IMR-90 (cell line): ENCODE measurements around the gene TMEM72. TPM values are rescaled to one million over a fixed set of nuclear protein-coding genes. Genes with fewer than 3 reads are reported as not detected.

ENCODE experiments used
- ATAC-seq: fragments of 200-7000 bp; cut with Tn5 transposase; 2 replicates; pipeline ENCODE4 v1.9.1; 2020; ENCODE audit warnings: low read depth, mild to moderate bottlenecking, moderate library complexity
- BruUV-seq: library from RNA; stranded (reverse); fragments of 400-500 nt; replicated peaks from 2 replicates; lab custom pipeline; 2021; lab: Mats Ljungman, UMichigan
- CTCF ChIA-PET: fragments of 300-600 bp; formaldehyde crosslinking; extraction: SDS; loops from one replicate; lab custom pipeline; 2021; ENCODE audit warnings: antibody characterized with exemption; lab: Yijun Ruan, JAX
- POLR2A ChIA-PET: fragments of 300-600 bp; sonication (Branson Sonifier 250); formaldehyde crosslinking; loops from one replicate; lab custom pipeline; 2022; ENCODE audit warnings: antibody characterized with exemption; ENCODE audit not compliant: unreplicated experiment; lab: Charles Lee
- DNase-seq: peaks from one replicate; pipeline ENCODE4 v3.0.0; 2013
- H2AFZ ChIP-seq: replicated peaks from 2 replicates; pipeline ENCODE3; 2013; ENCODE audit warnings: low read length, mild to moderate bottlenecking; ENCODE audit not compliant: poor library complexity
- H2AK5ac ChIP-seq: 2 replicates; pipeline ENCODE4 v1.6.1; 2013; ENCODE audit warnings: low read depth, low read length, inconsistent platforms
- H2AK9ac ChIP-seq: replicated peaks from 2 replicates; pipeline ENCODE3; 2013; ENCODE audit warnings: mild to moderate bottlenecking, low read depth, low read length, moderate library complexity; ENCODE audit not compliant: poor library complexity
- H2BK120ac ChIP-seq: 2 replicates; pipeline ENCODE4 v1.6.1; 2013; ENCODE audit warnings: low read depth, low read length, inconsistent platforms
- H2BK15ac ChIP-seq: 3 replicates; pipeline ENCODE4 v1.6.1; 2013; ENCODE audit warnings: low read depth, low read length, inconsistent platforms
- H2BK20ac ChIP-seq: 2 replicates; pipeline ENCODE4 v1.6.1; 2013; ENCODE audit warnings: low read depth, mild to moderate bottlenecking, inconsistent platforms, low read length, moderate library complexity
- H2BK5ac ChIP-seq: 2 replicates; pipeline ENCODE4 v1.6.1; 2013; ENCODE audit warnings: mild to moderate bottlenecking, low read depth, low read length, inconsistent platforms; ENCODE audit not compliant: poor library complexity, severe bottlenecking
- H3K14ac ChIP-seq: replicated peaks from 2 replicates; pipeline ENCODE4 v1.6.1; 2013; ENCODE audit warnings: low read depth, low read length, inconsistent platforms
- H3K18ac ChIP-seq: 2 replicates; pipeline ENCODE4 v1.6.1; 2013; ENCODE audit warnings: low read depth, low read length, control low read depth
- H3K23ac ChIP-seq: 2 replicates; pipeline ENCODE4 v1.6.1; 2013; ENCODE audit warnings: low read depth, low read length, inconsistent platforms
- H3K27ac ChIP-seq: 2 replicates; pipeline ENCODE4 v1.5.1; 2013; ENCODE audit warnings: mild to moderate bottlenecking, control low read depth, low read length; ENCODE audit not compliant: insufficient read depth
- H3K27me3 ChIP-seq: 2 replicates; pipeline ENCODE4 v1.6.1; 2013; ENCODE audit warnings: low read length; ENCODE audit not compliant: control insufficient read depth, insufficient read depth
- H3K36me3 ChIP-seq: 2 replicates; pipeline ENCODE4 v1.6.1; 2013; ENCODE audit warnings: low read length, mixed read lengths; ENCODE audit not compliant: control insufficient read depth, insufficient read depth
- H3K4ac ChIP-seq: 2 replicates; pipeline ENCODE4 v1.6.1; 2013; ENCODE audit warnings: low read depth, low read length, inconsistent platforms
- H3K4me1 ChIP-seq: 2 replicates; pipeline ENCODE4 v1.6.1; 2013; ENCODE audit warnings: low read length, mixed read lengths; ENCODE audit not compliant: control insufficient read depth, insufficient read depth
- H3K4me2 ChIP-seq: 2 replicates; pipeline ENCODE4 v1.6.1; 2013; ENCODE audit warnings: low read depth, mild to moderate bottlenecking, control low read depth, low read length, moderate library complexity
- H3K4me3 ChIP-seq: 2 replicates; pipeline ENCODE4 v1.5.1; 2013; ENCODE audit warnings: low read depth, mild to moderate bottlenecking, control low read depth, low read length, moderate library complexity; ENCODE audit not compliant: insufficient read depth
- H3K56ac ChIP-seq: 2 replicates; pipeline ENCODE4 v1.6.1; 2013; ENCODE audit warnings: low read length, inconsistent platforms; ENCODE audit not compliant: insufficient read depth; ENCODE audit errors: extremely low read depth
- H3K79me1 ChIP-seq, 2 experiments: 2 replicates each; pipeline ENCODE4 v1.6.1; 2013; ENCODE audit warnings: low read length in 2 of 2, inconsistent platforms in 1 of 2, low read depth in 1 of 2
- H3K9ac ChIP-seq: 2 replicates; pipeline ENCODE4 v1.6.1; 2013; ENCODE audit warnings: low read depth, low read length, control low read depth
- H3K9me1 ChIP-seq: 2 replicates; pipeline ENCODE4 v1.6.1; 2013; ENCODE audit warnings: low read length, inconsistent platforms; ENCODE audit not compliant: insufficient read depth
- H3K9me3 ChIP-seq: 2 replicates; pipeline ENCODE4 v1.6.1; 2013; ENCODE audit warnings: low read length; ENCODE audit not compliant: control insufficient read depth, insufficient read depth
- H4K20me1 ChIP-seq: 2 replicates; pipeline ENCODE4 v1.6.1; 2013; ENCODE audit warnings: low read length, inconsistent platforms; ENCODE audit not compliant: insufficient read depth
- H4K5ac ChIP-seq: 2 replicates; pipeline ENCODE4 v1.6.1; 2013; ENCODE audit warnings: mild to moderate bottlenecking, low read depth, low read length, control low read depth
- H4K8ac ChIP-seq, 2 experiments: 2 replicates each; pipeline ENCODE4 v1.6.1; 2013; ENCODE audit warnings: low read depth in 2 of 2, low read length in 2 of 2, control low read depth in 1 of 2, inconsistent platforms in 1 of 2
- H4K91ac ChIP-seq: 2 replicates; pipeline ENCODE4 v1.6.1; 2013; ENCODE audit warnings: low read depth, low read length, inconsistent platforms; ENCODE audit not compliant: insufficient read depth
- BHLHE40 ChIP-seq: fragments of 150-350 bp; IDR thresholded peaks from 2 replicates; pipeline ENCODE4 v1.6.1; 2016; ENCODE audit warnings: mild to moderate bottlenecking, low read depth, low read length
- CEBPB ChIP-seq: IDR thresholded peaks from 2 replicates; pipeline ENCODE4 v1.6.1; 2012; ENCODE audit warnings: low read depth, low read length, improper control_type of control experiment
- CHD1 ChIP-seq: IDR thresholded peaks from 2 replicates; pipeline ENCODE4 v1.6.1; 2012; ENCODE audit warnings: low read depth, low read length, improper control_type of control experiment
- FOS ChIP-seq: fragments of 150-350 bp; IDR thresholded peaks from 2 replicates; pipeline ENCODE4 v1.6.1; 2016; ENCODE audit warnings: low read depth, low read length
- MAFK ChIP-seq: IDR thresholded peaks from 2 replicates; pipeline ENCODE4 v1.6.1; 2012; ENCODE audit warnings: low read depth, low read length, improper control_type of control experiment
- MAZ ChIP-seq: IDR thresholded peaks from 2 replicates; pipeline ENCODE4 v1.6.1; 2012; ENCODE audit warnings: low read depth, mild to moderate bottlenecking, low read length, improper control_type of control experiment, moderate library complexity, borderline replicate concordance
- MXI1 ChIP-seq: IDR thresholded peaks from 2 replicates; pipeline ENCODE4 v1.6.1; 2012; ENCODE audit warnings: low read depth, mild to moderate bottlenecking, low read length, moderate library complexity, borderline replicate concordance
- NFE2L2 ChIP-seq: fragments of 150-350 bp; IDR thresholded peaks from 2 replicates; pipeline ENCODE4 v1.6.1; 2016; ENCODE audit warnings: low read depth, mild to moderate bottlenecking, low read length
- POLR2A ChIP-seq: IDR thresholded peaks from 2 replicates; pipeline ENCODE4 v1.6.1; 2012; ENCODE audit warnings: mild to moderate bottlenecking, low read depth, low read length
- RAD21 ChIP-seq: IDR thresholded peaks from 2 replicates; pipeline ENCODE4 v1.6.1; 2012; ENCODE audit warnings: low read length, improper control_type of control experiment
- RCOR1 ChIP-seq: IDR thresholded peaks from 2 replicates; pipeline ENCODE4 v1.6.1; 2012; ENCODE audit warnings: mild to moderate bottlenecking, low read length, improper control_type of control experiment; ENCODE audit not compliant: insufficient replicate concordance
- RFX5 ChIP-seq: IDR thresholded peaks from 2 replicates; pipeline ENCODE4 v1.8.0; 2012; ENCODE audit warnings: low read depth, mild to moderate bottlenecking, low read length, moderate library complexity
- SMC3 ChIP-seq: fragments of 150-350 bp; IDR thresholded peaks from 2 replicates; pipeline ENCODE4 v1.6.1; 2016; ENCODE audit warnings: low read depth, mild to moderate bottlenecking, antibody characterized with exemption, low read length, moderate library complexity
- WGBS, 2 experiments: methylation state at CpG; one replicate each; pipeline versions ENCODE4 v1.1.5 to v1.1.7; 2013; ENCODE audit warnings: missing lambda C conversion rate in 2 of 2; ENCODE audit not compliant: insufficient read length in 1 of 2; ENCODE audit errors: extremely low coverage in 2 of 2; 5-methylcytosine and 5-hydroxymethylcytosine counted together
- dilution Hi-C: fragments of 300-500 bp; cut with HindIII; formaldehyde crosslinking; loops from one replicate; pipeline ENCODE4 v1.14.3; 2018; ENCODE audit warnings: low sequenced_read_pairs; ENCODE audit not compliant: unreplicated experiment
- in situ Hi-C: fragments of 300-500 bp; cut with MboI; formaldehyde crosslinking; loops from 3 replicates; pipeline ENCODE4 v1.14.3; 2019; ENCODE audit warnings: low sequenced_read_pairs, inconsistent platforms, mixed read lengths
- intact Hi-C: fragments of 100-400 bp; cut with micrococcal nuclease; formaldehyde crosslinking; loops from 2 replicates; pipeline ENCODE4 v1.10.0; 2022
- polyA plus RNA-seq, 3 experiments: library from polyadenylated mRNA; depleted of rRNA; stranded (reverse); fragments of >200 nt; gene quantifications; 2 replicates each; pipeline ENCODE4 v1.2.3, GENCODE V29; 2012; ENCODE audit warnings: low replicate concordance in 1 of 3
- total RNA-seq: library from RNA; depleted of rRNA; stranded (reverse); fragments of >200 nt; gene quantifications from 2 replicates; pipeline ENCODE4 v1.2.3, GENCODE V29; 2012
- TF ChIP-seq, protein P1 (sequence below): fragments of 150-350 bp; IDR thresholded peaks from 2 replicates; pipeline ENCODE4 v1.6.1; 2017; ENCODE audit warnings: mild to moderate bottlenecking, antibody characterized with exemption, low read length, low read depth
- TF ChIP-seq, protein P2 (sequence below): fragments of 150-350 bp; IDR thresholded peaks from 2 replicates; pipeline ENCODE4 v1.6.1; 2016; ENCODE audit warnings: low read depth, mild to moderate bottlenecking, low read length, moderate library complexity, borderline replicate concordance
- TF ChIP-seq, protein P3 (sequence below): conservative IDR thresholded peaks from 2 replicates; pipeline ENCODE4 v1.5.1; 2012; ENCODE audit warnings: mild to moderate bottlenecking, low read depth, low read length, improper control_type of control experiment

The TMEM72 gene
- total and polyA plus RNA-seq, 2 of the 4 experiments (the other 2 are of a cell fraction), result not detected

DNA sequence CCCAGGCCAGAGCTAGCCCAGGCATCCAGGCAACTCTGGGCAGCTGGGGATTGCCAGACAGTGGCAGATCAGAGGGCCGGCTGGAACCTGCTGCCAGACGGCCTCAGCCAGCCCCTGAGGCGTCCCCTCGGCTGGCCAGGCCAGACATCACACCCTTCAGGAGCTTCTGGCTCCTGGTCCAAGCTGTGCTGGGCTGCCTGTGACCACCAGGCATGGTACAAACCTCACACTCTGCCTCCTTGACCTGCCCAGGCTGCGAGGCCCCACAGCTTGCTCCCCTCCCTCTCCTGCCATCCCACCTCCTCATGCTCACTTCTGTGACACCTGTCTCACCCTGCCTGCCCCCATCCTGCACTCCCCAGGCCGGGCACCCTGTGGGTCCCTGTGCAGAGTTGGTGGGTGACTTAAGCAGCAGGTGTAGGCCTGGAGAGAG, 61.8 kb downstream of the TMEM72 start:
- TF ChIP-seq NFE2L2 (no peak), CEBPB (no peak), POLR2A (no peak), MXI1 (no peak), RCOR1 (no peak), MAZ (no peak), BHLHE40 (no peak), MAFK (no peak), RFX5 (no peak), FOS (no peak), RAD21 (no peak), CHD1 (no peak), SMC3 (no peak)
- TF ChIP-seq, protein P1, sequence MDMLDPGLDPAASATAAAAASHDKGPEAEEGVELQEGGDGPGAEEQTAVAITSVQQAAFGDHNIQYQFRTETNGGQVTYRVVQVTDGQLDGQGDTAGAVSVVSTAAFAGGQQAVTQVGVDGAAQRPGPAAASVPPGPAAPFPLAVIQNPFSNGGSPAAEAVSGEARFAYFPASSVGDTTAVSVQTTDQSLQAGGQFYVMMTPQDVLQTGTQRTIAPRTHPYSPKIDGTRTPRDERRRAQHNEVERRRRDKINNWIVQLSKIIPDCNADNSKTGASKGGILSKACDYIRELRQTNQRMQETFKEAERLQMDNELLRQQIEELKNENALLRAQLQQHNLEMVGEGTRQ, result no peak
- TF ChIP-seq, protein P2, sequence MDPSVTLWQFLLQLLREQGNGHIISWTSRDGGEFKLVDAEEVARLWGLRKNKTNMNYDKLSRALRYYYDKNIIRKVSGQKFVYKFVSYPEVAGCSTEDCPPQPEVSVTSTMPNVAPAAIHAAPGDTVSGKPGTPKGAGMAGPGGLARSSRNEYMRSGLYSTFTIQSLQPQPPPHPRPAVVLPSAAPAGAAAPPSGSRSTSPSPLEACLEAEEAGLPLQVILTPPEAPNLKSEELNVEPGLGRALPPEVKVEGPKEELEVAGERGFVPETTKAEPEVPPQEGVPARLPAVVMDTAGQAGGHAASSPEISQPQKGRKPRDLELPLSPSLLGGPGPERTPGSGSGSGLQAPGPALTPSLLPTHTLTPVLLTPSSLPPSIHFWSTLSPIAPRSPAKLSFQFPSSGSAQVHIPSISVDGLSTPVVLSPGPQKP, result no peak
- TF ChIP-seq, protein P3, sequence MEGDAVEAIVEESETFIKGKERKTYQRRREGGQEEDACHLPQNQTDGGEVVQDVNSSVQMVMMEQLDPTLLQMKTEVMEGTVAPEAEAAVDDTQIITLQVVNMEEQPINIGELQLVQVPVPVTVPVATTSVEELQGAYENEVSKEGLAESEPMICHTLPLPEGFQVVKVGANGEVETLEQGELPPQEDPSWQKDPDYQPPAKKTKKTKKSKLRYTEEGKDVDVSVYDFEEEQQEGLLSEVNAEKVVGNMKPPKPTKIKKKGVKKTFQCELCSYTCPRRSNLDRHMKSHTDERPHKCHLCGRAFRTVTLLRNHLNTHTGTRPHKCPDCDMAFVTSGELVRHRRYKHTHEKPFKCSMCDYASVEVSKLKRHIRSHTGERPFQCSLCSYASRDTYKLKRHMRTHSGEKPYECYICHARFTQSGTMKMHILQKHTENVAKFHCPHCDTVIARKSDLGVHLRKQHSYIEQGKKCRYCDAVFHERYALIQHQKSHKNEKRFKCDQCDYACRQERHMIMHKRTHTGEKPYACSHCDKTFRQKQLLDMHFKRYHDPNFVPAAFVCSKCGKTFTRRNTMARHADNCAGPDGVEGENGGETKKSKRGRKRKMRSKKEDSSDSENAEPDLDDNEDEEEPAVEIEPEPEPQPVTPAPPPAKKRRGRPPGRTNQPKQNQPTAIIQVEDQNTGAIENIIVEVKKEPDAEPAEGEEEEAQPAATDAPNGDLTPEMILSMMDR, result no peak
- in situ Hi-C loops (no loop called here), dilution Hi-C loops (no loop called here), intact Hi-C loops (no loop called here)
- Histone ChIP-seq H3K36me3 (peaks cover 25% of the 10 kb centered on the region; the same call in 1 of the 2 replicates), H3K9ac (no peak overlapping the region), H3K27ac (no peak overlapping the region), H3K79me1 (peaks cover 3 to 45% of the 10 kb centered on the region in 2 experiments; a peak in 3 of 4 replicates), H3K9me1 (peaks cover 17% of the 10 kb centered on the region), H3K27me3 (no peaks in the 10 kb centered on the region), H2AK9ac (no peak overlapping the region), H3K18ac (no peak overlapping the region), H2BK20ac (no peak overlapping the region), H3K4me1 (peaks cover 38% of the 10 kb centered on the region), H3K4ac (no peak overlapping the region), H3K9me3 (no peaks in the 10 kb centered on the region), H3K56ac (no peak overlapping the region), H4K8ac (no peak overlapping the region), H3K4me2 (no peak overlapping the region), H3K23ac (no peak overlapping the region), H2AK5ac (no peak overlapping the region), H4K20me1 (no peaks in the 10 kb centered on the region; the same call in 1 of the 2 replicates), H3K4me3 (no peak overlapping the region), H4K5ac (no peak overlapping the region), H2BK5ac (no peak overlapping the region), H2AFZ (no peak overlapping the region), H4K91ac (no peak overlapping the region), H2BK15ac (no peak overlapping the region), H2BK120ac (no peak overlapping the region), H3K14ac (no peak overlapping the region)
- BruUV-seq, result no TSS peak
- 80% methylated on average over 2 of the region's 6 CpGs; no CpG with 5 or more reads in 1 of the 2 experiments for WGBS, 2 experiments
- no peak for DNase-seq
- no peak for ATAC-seq
- ChIA-PET CTCF (no interaction called here), POLR2A (no interaction called here)
